Activated CD8-positive, alpha-beta memory T cell treated with anti-CD3 and anti-CD28 coated beads for 36 hours (primary cell): ENCODE results near the gene CFAP68. TPM values are rescaled to one million over a fixed set of nuclear protein-coding genes. Genes with fewer than 3 reads are reported as not detected.

Experiments used
- CTCF ChIA-PET: fragments of 350-600 bp; sonication (Branson Sonifier 250); formaldehyde crosslinking; loops from one replicate; lab custom pipeline; 2021; ENCODE audit warnings: antibody characterized with exemption; lab: Charles Lee
- POLR2A ChIA-PET: fragments of 350-600 bp; sonication (Branson Sonifier 250); formaldehyde crosslinking; loops from one replicate; lab custom pipeline; 2021; ENCODE audit warnings: antibody characterized with exemption; lab: Charles Lee
- total RNA-seq, 2 experiments: library from RNA; stranded (reverse); gene quantifications; one replicate each; pipeline ENCODE4 v1.2.3, GENCODE V29; 2021

Gene CFAP68
- total RNA-seq, result 10 to 100 TPM; 36.9 to 41.4 TPM

- POLR2A ChIA-PET, result interaction anchor here (1.2 kb wide), 1 partner anchor 10 kb away, joined by 5 read pairs; no protein-coding TSS in a partner anchor
Observed at GRCh38 chr11:111878849-111879636, at the start of gene CFAP68, which contains the start of gene FDXACB1. TSS of gene CFAP68 (plus strand) at chr11:111879541. CDS start at chr11:111879561, 20 bp downstream. TSS of gene FDXACB1 (minus strand) at chr11:111879165. CDS start at chr11:111879132, 33 bp downstream.

GRCh38 chr11:111833524-111833923 is 45.8 kb upstream of the CFAP68 start:
- ChIA-PET CTCF (no interaction called here), POLR2A (no interaction called here)

More at GRCh38 chr11:111878849-111879636, at the start of gene CFAP68, which contains the start of gene FDXACB1:
- CTCF ChIA-PET, result no interaction called here

DNA sequence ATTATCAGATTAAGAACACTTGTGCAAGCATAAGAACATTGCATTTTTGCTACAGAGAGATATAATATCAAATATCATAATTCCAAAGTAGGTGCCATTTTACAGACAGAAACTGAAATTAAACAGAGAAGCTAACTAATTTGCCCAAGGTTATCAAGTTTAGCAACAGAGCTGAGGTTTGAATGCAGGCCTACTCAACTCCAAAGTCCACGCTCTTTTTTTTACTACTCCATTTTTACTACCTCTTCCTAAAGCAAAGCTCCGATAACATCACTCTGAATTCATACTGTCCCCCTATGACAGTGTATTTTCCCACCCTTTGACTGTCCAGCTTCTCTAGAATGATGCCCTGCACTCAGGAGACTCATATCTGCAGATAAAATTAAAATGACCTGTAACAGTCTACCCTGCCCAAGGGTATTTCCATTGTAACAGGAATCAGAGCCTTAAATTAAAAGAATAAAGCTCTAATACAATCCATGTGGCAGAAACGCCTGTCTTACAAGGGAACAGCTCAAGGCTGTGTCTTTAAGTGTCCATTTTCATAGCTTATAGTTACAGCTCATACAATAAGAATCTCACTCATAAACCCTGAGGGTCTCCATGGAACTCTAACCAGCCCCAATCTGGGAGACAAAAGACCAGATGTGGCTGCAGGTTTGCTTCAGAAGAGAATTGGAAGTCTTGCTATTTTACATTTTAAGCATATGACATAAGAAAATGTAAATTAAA is 44.7 kb upstream of the CFAP68 start:
- CTCF ChIA-PET, result no interaction called here

GRCh38 chr11:111835665-111836064 is 43.7 kb upstream of the CFAP68 start:
- CTCF ChIA-PET, result no interaction called here

More for the DNA sequence above, 44.7 kb upstream of the CFAP68 start:
- POLR2A ChIA-PET, result interaction anchor here (1.0 kb wide), 1 partner anchor 35 kb away, joined by 3 read pairs; no protein-coding TSS in a partner anchor

GRCh38 chr11:111836162-111836561 is 43.2 kb upstream of the CFAP68 start:
- ChIA-PET POLR2A (no interaction called here), CTCF (interaction anchor here (1.1 kb wide), 1 partner anchor 231 kb away, joined by 3 read pairs; no protein-coding TSS in a partner anchor)

More at GRCh38 chr11:111835665-111836064, 43.7 kb upstream of the CFAP68 start:
- POLR2A ChIA-PET, result no interaction called here

DNA sequence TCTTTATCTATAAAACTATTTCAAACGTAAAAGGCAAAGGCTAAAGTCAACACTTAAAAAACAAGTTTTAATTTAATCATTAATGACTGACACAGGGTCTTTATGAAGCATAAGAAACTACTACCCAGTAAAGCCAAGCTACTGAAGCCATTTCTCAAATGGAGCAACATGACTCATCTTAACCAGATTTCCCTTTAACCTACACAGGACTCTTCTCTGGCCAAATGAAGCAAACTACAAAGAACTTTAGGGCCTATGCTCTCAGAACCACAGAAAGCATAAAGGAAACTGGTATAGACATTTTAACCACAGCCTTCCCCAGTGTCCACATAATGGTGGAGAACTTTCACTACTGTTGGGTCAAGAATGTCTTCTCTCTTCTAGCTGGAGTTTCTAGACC is 42.6 kb upstream of the CFAP68 start:
- ChIA-PET POLR2A (no interaction called here), CTCF (interaction anchor here (1.1 kb wide), 1 partner anchor 232 kb away, joined by 3 read pairs; no protein-coding TSS in a partner anchor)

- CTCF ChIA-PET, result no interaction called here
Observed at GRCh38 chr11:111837366-111837891, 41.9 kb upstream of the CFAP68 start.

GRCh38 chr11:111838054-111838453 is 41.3 kb upstream of the CFAP68 start:
- POLR2A ChIA-PET, result no interaction called here
- CTCF ChIA-PET, result no interaction called here

More at GRCh38 chr11:111837366-111837891, 41.9 kb upstream of the CFAP68 start:
- POLR2A ChIA-PET, result no interaction called here

GRCh38 chr11:111840143-111840542 is 39.2 kb upstream of the CFAP68 start:
- ChIA-PET CTCF (interaction anchor here (0.6 to 1.7 kb wide), 2 partner anchors 8 to 98 kb away, joined by 4 to 7 read pairs; no protein-coding TSS in a partner anchor), POLR2A (no interaction called here)

DNA sequence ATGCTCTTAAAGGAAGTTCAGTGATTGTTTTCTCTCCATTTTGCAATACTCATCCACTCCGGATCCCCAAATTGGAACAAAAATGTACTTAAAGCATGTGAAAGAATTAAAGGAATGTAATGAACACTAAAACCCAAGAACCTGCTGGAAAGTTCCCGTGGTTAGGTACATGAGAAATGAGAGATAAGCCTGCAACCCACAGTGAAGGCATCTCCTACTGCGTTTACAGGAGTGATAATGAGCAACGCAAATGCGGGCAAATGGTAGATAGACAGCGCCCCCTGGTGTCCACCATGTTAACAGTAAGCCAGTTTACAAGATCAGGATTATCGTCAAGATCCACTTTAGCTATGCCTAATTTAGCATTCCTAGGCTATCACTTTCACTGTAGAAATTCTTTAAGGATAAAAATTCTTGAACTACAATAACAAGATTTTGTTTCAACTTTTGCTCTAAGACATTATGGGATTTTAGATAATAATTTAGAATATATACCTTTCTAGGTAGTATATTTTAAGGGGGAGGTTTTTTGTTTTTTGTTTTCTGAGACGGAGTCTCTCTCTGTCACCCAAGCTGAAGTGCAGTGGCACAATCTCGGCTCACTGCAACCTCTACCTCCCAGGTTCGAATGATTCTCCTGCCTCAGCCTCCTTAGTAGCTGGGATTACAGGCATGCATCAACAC is 37.8 kb upstream of the CFAP68 start:
- ChIA-PET CTCF (interaction anchor here (0.6 to 1.7 kb wide), 8 partner anchors 9 to 254 kb away, joined by 3 to 7 read pairs (median 3); partner anchors contain the start of gene SIK2), POLR2A (no interaction called here)

DNA sequence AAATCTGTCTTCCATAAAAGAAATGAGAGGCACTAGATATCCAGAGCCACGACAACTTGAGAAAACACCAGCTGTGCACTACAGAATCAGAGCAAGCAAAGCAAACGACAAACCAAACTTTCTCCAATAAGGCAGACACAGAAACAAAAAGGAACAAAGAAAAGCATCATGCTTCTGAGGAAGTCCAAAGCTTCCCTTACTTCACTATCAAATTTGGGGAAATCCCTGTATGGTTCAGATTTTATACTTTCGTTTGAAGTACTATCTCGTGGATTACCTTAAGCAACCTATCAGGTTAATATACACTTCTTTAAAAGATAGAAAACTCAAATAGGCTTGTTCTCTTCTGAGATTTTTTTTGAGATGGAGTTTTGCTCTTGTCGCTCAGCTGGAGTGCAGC is 35.7 kb upstream of the CFAP68 start:
- CTCF ChIA-PET, result no interaction called here
- POLR2A ChIA-PET, result no interaction called here

- POLR2A ChIA-PET, result interaction anchor here (1.0 kb wide), 1 partner anchor 255 kb away, joined by 3 read pairs; no protein-coding TSS in a partner anchor
- CTCF ChIA-PET, result no interaction called here
Observed at GRCh38 chr11:111845276-111846028, 33.9 kb upstream of the CFAP68 start.

DNA sequence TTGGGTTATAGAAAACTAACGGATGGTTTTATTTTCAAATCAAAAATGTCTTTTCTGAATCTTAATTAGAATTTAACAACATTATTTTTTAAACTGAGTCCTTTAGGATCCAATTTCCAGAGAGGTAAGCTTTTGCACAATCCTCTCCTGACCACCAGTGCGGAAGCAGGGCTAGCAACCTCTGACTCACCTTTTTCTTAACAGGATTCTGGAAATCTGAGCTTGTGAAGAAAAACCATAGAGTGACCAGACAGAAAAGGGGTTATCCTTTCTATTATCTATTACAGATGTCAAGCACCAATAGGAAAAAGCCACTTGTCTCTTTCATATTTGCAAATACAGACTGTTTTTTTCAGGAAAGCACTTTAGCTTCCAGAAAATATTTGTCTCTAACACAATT is 33.3 kb upstream of the CFAP68 start:
- CTCF ChIA-PET, result interaction anchor here (1.2 to 1.3 kb wide), 2 partner anchors 69 to 98 kb away, joined by 3 read pairs; no protein-coding TSS in a partner anchor
- POLR2A ChIA-PET, result interaction anchor here (0.8 kb wide), 1 partner anchor 24 kb away, joined by 5 read pairs; no protein-coding TSS in a partner anchor

GRCh38 chr11:111846636-111847035 is 32.7 kb upstream of the CFAP68 start:
- CTCF ChIA-PET, result interaction anchor here (1.2 to 1.3 kb wide), 2 partner anchors 70 to 98 kb away, joined by 3 read pairs; no protein-coding TSS in a partner anchor
- POLR2A ChIA-PET, result interaction anchor here (0.5 to 0.8 kb wide), 2 partner anchors 24 to 245 kb away, joined by 3 to 5 read pairs; no protein-coding TSS in a partner anchor

GRCh38 chr11:111849631-111850030 is 29.7 kb upstream of the CFAP68 start:
- ChIA-PET POLR2A (interaction anchor here (0.7 kb wide), 1 partner anchor 132 kb away, joined by 3 read pairs; no protein-coding TSS in a partner anchor), CTCF (no interaction called here)

GRCh38 chr11:111851067-111851466 is 28.3 kb upstream of the CFAP68 start:
- CTCF ChIA-PET, result interaction anchor here (0.6 kb wide), 1 partner anchor 145 kb away, joined by 4 read pairs; no protein-coding TSS in a partner anchor
- POLR2A ChIA-PET, result no interaction called here

DNA sequence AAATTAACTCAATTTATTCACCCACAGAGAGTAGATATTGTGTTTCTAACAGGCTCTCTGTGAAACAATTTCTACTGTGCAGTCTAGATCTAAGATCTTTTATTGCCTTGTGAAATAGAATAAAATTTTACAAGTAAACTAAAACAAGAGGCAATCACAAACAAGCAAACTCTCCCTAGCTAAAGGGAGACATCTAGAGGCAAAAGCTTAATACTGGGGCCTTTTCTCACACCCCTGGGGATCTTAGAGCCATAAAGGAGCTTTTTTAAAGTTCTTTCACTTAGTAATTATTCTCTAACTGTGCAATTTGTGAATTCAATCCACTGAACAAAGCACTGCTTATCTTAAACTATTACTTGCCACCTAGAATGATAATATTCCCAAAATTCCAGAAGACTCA is 27.7 kb upstream of the CFAP68 start:
- ChIA-PET POLR2A (no interaction called here), CTCF (interaction anchor here (0.6 kb wide), 1 partner anchor 145 kb away, joined by 4 read pairs; no protein-coding TSS in a partner anchor)

GRCh38 chr11:111852103-111852502 is 27.2 kb upstream of the CFAP68 start:
- ChIA-PET POLR2A (no interaction called here), CTCF (no interaction called here)
